ENCODE measurements around the gene TLE4. TPM values are rescaled to one million over a fixed set of nuclear protein-coding genes. Genes with fewer than 3 reads are reported as not detected.

The TLE4 gene
- total and polyA plus RNA-seq, 2 experiments from 2014 or later = 45.8 to 72.9 TPM

DNA sequence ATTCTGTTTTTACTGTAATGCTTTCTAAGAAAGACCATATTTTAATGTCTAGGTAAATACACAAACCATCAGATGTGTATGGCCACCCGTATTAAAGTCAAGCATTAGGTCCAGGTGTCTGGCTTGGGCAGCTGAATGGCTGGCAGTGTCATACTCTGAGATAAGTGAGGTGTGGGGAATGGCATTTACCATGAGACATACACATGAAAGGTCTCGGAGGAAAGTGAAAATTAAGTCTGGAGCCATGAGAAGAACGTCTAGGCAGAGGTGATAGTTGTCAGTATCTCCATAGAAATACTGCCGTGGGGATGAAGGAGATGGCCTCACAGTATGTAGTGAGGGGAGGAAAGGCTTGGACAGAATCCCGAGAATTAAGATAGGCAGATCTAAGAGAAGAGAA lies 164.3 kb downstream of the TLE4 start:
- H3K9me2 ChIP-seq (ENCODE audit: insufficient read depth) = peaks cover 6% of the 10 kb centered on the region
- TF ChIP-seq NANOG (IDR thresholded peaks at IDR 0.05; ENCODE audit: borderline replicate concordance) = no peak
- TF ChIP-seq CREB1 (CRISPR knock-in tag; IDR thresholded peaks at IDR 0.05; ENCODE audit: low read depth) = no peak
- TF ChIP-seq STAT1 (IDR thresholded peaks at IDR 0.05; ENCODE audit: unreplicated experiment) = no peak
- TF ChIP-seq JUNB (IDR thresholded peaks at IDR 0.05; ENCODE audit: unreplicated experiment) = no peak
- TF ChIP-seq EZH2 (IDR thresholded peaks at IDR 0.05; ENCODE audit: low read depth, unreplicated experiment) = no peak
- TF ChIP-seq ZNF114 (CRISPR knock-in tag; IDR thresholded peaks at IDR 0.05) = no peak
- TF ChIP-seq, protein P1, sequence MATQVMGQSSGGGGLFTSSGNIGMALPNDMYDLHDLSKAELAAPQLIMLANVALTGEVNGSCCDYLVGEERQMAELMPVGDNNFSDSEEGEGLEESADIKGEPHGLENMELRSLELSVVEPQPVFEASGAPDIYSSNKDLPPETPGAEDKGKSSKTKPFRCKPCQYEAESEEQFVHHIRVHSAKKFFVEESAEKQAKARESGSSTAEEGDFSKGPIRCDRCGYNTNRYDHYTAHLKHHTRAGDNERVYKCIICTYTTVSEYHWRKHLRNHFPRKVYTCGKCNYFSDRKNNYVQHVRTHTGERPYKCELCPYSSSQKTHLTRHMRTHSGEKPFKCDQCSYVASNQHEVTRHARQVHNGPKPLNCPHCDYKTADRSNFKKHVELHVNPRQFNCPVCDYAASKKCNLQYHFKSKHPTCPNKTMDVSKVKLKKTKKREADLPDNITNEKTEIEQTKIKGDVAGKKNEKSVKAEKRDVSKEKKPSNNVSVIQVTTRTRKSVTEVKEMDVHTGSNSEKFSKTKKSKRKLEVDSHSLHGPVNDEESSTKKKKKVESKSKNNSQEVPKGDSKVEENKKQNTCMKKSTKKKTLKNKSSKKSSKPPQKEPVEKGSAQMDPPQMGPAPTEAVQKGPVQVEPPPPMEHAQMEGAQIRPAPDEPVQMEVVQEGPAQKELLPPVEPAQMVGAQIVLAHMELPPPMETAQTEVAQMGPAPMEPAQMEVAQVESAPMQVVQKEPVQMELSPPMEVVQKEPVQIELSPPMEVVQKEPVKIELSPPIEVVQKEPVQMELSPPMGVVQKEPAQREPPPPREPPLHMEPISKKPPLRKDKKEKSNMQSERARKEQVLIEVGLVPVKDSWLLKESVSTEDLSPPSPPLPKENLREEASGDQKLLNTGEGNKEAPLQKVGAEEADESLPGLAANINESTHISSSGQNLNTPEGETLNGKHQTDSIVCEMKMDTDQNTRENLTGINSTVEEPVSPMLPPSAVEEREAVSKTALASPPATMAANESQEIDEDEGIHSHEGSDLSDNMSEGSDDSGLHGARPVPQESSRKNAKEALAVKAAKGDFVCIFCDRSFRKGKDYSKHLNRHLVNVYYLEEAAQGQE (IDR thresholded peaks at IDR 0.05; ENCODE audit: unreplicated experiment) = no peak
- TF ChIP-seq, protein P2, sequence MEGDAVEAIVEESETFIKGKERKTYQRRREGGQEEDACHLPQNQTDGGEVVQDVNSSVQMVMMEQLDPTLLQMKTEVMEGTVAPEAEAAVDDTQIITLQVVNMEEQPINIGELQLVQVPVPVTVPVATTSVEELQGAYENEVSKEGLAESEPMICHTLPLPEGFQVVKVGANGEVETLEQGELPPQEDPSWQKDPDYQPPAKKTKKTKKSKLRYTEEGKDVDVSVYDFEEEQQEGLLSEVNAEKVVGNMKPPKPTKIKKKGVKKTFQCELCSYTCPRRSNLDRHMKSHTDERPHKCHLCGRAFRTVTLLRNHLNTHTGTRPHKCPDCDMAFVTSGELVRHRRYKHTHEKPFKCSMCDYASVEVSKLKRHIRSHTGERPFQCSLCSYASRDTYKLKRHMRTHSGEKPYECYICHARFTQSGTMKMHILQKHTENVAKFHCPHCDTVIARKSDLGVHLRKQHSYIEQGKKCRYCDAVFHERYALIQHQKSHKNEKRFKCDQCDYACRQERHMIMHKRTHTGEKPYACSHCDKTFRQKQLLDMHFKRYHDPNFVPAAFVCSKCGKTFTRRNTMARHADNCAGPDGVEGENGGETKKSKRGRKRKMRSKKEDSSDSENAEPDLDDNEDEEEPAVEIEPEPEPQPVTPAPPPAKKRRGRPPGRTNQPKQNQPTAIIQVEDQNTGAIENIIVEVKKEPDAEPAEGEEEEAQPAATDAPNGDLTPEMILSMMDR (conservative IDR thresholded peaks at IDR 0.05; ENCODE audit: low read depth in 2 of 2) = no peak
- TF ChIP-seq POLR2AphosphoS5 (IDR thresholded peaks at IDR 0.05; ENCODE audit: low read depth) = no peak
- TF ChIP-seq, protein P3, sequence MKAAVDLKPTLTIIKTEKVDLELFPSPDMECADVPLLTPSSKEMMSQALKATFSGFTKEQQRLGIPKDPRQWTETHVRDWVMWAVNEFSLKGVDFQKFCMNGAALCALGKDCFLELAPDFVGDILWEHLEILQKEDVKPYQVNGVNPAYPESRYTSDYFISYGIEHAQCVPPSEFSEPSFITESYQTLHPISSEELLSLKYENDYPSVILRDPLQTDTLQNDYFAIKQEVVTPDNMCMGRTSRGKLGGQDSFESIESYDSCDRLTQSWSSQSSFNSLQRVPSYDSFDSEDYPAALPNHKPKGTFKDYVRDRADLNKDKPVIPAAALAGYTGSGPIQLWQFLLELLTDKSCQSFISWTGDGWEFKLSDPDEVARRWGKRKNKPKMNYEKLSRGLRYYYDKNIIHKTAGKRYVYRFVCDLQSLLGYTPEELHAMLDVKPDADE (IDR thresholded peaks at IDR 0.05) = no peak
- TF ChIP-seq ZNF331 (CRISPR knock-in tag; IDR thresholded peaks at IDR 0.05; ENCODE audit: low read depth) = no peak
- TF ChIP-seq EZH2phosphoT487 (IDR thresholded peaks at IDR 0.05; ENCODE audit: unreplicated experiment) = no peak
- TF ChIP-seq, protein P4, sequence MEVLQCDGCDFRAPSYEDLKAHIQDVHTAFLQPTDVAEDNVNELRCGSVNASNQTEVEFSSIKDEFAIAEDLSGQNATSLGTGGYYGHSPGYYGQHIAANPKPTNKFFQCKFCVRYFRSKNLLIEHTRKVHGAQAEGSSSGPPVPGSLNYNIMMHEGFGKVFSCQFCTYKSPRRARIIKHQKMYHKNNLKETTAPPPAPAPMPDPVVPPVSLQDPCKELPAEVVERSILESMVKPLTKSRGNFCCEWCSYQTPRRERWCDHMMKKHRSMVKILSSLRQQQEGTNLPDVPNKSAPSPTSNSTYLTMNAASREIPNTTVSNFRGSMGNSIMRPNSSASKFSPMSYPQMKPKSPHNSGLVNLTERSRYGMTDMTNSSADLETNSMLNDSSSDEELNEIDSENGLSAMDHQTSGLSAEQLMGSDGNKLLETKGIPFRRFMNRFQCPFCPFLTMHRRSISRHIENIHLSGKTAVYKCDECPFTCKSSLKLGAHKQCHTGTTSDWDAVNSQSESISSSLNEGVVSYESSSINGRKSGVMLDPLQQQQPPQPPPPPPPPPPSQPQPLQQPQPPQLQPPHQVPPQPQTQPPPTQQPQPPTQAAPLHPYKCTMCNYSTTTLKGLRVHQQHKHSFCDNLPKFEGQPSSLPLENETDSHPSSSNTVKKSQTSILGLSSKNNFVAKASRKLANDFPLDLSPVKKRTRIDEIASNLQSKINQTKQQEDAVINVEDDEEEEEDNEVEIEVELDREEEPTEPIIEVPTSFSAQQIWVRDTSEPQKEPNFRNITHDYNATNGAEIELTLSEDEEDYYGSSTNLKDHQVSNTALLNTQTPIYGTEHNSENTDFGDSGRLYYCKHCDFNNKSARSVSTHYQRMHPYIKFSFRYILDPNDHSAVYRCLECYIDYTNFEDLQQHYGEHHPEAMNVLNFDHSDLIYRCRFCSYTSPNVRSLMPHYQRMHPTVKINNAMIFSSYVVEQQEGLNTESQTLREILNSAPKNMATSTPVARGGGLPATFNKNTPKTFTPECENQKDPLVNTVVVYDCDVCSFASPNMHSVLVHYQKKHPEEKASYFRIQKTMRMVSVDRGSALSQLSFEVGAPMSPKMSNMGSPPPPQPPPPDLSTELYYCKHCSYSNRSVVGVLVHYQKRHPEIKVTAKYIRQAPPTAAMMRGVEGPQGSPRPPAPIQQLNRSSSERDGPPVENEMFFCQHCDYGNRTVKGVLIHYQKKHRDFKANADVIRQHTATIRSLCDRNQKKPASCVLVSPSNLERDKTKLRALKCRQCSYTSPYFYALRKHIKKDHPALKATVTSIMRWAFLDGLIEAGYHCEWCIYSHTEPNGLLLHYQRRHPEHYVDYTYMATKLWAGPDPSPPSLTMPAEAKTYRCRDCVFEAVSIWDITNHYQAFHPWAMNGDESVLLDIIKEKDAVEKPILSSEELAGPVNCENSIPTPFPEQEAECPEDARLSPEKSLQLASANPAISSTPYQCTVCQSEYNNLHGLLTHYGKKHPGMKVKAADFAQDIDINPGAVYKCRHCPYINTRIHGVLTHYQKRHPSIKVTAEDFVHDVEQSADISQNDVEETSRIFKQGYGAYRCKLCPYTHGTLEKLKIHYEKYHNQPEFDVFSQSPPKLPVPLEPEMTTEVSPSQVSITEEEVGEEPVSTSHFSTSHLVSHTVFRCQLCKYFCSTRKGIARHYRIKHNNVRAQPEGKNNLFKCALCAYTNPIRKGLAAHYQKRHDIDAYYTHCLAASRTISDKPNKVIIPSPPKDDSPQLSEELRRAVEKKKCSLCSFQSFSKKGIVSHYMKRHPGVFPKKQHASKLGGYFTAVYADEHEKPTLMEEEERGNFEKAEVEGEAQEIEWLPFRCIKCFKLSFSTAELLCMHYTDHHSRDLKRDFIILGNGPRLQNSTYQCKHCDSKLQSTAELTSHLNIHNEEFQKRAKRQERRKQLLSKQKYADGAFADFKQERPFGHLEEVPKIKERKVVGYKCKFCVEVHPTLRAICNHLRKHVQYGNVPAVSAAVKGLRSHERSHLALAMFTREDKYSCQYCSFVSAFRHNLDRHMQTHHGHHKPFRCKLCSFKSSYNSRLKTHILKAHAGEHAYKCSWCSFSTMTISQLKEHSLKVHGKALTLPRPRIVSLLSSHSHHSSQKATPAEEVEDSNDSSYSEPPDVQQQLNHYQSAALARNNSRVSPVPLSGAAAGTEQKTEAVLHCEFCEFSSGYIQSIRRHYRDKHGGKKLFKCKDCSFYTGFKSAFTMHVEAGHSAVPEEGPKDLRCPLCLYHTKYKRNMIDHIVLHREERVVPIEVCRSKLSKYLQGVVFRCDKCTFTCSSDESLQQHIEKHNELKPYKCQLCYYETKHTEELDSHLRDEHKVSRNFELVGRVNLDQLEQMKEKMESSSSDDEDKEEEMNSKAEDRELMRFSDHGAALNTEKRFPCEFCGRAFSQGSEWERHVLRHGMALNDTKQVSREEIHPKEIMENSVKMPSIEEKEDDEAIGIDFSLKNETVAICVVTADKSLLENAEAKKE (CRISPR knock-in tag; IDR thresholded peaks at IDR 0.05) = no peak
- H4K20me1 ChIP-seq (replicated peaks; ENCODE audit: insufficient read depth) = no peaks in the 10 kb centered on the region
- Mint-ChIP-seq H3K27me3 (ENCODE audit: insufficient read depth, low read depth, poor library complexity) (peaks cover 11% of the 10 kb centered on the region), H3K4me1 (no peaks in the 10 kb centered on the region), H3K27ac (no peak overlapping the region), H3K36me3 (ENCODE audit: low read depth) (peaks cover 4% of the 10 kb centered on the region; the same call in 1 of the 3 replicates), H3K4me3 (no peak overlapping the region), H3K9me3 (no peaks in the 10 kb centered on the region; the same call in 2 of the 3 replicates)
- no peaks in the 10 kb centered on the region for H3K79me2 ChIP-seq (replicated peaks; ENCODE audit: insufficient read depth)
- H3K27ac ChIP-seq (ENCODE audit: low read depth) = no peak overlapping the region
- H3K27me3 ChIP-seq (ENCODE audit: insufficient read depth) = no peaks in the 10 kb centered on the region
- H3K36me3 ChIP-seq (ENCODE audit: insufficient read depth) = no peaks in the 10 kb centered on the region
- no peak overlapping the region for H2AFZ ChIP-seq
- ATAC-seq (no peak), DNase-seq (ENCODE audit: low spot score) (no peak)
- no peak overlapping the region for H3K4me3 ChIP-seq
- no peaks in the 10 kb centered on the region for H3K4me1 ChIP-seq (ENCODE audit: insufficient read depth)
- no peaks in the 10 kb centered on the region for H3F3A ChIP-seq (replicated peaks; ENCODE audit: low read depth)
- H3K4me2 ChIP-seq = no peak overlapping the region

Measured in GM23338 (cell line).